NB4 (cell line): Measurements from ENCODE around the gene OR2W1.

Source experiments
- DNase-seq: peaks from one replicate; pipeline ENCODE4 v3.0.0; 2010; ENCODE audit warnings: low read depth
- H3K4me3 ChIP-seq: one replicate; pipeline ENCODE4 v1.5.1; 2011; ENCODE audit warnings: mild to moderate bottlenecking, low read depth, low read length, moderate library complexity
- CTCF ChIP-seq: IDR thresholded peaks from one replicate; pipeline ENCODE4 v1.5.1; 2012; ENCODE audit warnings: low read depth, low read length
- MAX ChIP-seq: IDR thresholded peaks from 2 replicates; pipeline ENCODE4 v1.6.1; 2011; ENCODE audit warnings: low read depth, low read length
- MYC ChIP-seq: IDR thresholded peaks from 2 replicates; pipeline ENCODE4 v1.6.1; 2011; ENCODE audit warnings: low read depth, low read length
- POLR2A ChIP-seq: IDR thresholded peaks from 2 replicates; pipeline ENCODE4 v1.6.1; 2011; ENCODE audit warnings: mild to moderate bottlenecking; ENCODE audit not compliant: insufficient read length; ENCODE audit errors: extremely low read depth

The OR2W1 gene

GRCh38 chr6:28996844-28997510 is 48.0 kb downstream of the OR2W1 start:
- no peak overlapping the region for H3K4me3 ChIP-seq
- DNase-seq: no peak
- TF ChIP-seq CTCF (no peak), MAX (no peak), POLR2A (no peak), MYC (no peak)

GRCh38 chr6:28995093-28995650 is 49.8 kb downstream of the OR2W1 start:
- DNase-seq: no peak
- H3K4me3 ChIP-seq: no peak overlapping the region
- no peak for TF ChIP-seq MAX
- no peak for TF ChIP-seq POLR2A
- no peak for TF ChIP-seq MYC
- no peak for TF ChIP-seq CTCF
